Pulmonary artery endothelial cell (primary cell): Measurements from ENCODE around the gene PCDHGA5. TPM values are rescaled to one million over a fixed set of nuclear protein-coding genes. Genes with fewer than 3 reads are reported as not detected.
"Not testable (repeated sequence)": the region's sequence is repeated elsewhere in the genome, so short reads cannot be mapped to it uniquely, and the experiment has no call there.

Experiments used
- DNase-seq: peaks from one replicate; pipeline ENCODE4 v3.0.0-alpha.2; 2011; ENCODE audit warnings: low read depth, low spot score
- total RNA-seq: library from RNA; depleted of rRNA; stranded (reverse); fragments of >200 nt; gene quantifications from 2 replicates; pipeline ENCODE4 v1.2.3, GENCODE V29; 2014

The PCDHGA5 gene
- total RNA-seq, 1 donor from 2014 or later, result 0.40 TPM

DNA sequence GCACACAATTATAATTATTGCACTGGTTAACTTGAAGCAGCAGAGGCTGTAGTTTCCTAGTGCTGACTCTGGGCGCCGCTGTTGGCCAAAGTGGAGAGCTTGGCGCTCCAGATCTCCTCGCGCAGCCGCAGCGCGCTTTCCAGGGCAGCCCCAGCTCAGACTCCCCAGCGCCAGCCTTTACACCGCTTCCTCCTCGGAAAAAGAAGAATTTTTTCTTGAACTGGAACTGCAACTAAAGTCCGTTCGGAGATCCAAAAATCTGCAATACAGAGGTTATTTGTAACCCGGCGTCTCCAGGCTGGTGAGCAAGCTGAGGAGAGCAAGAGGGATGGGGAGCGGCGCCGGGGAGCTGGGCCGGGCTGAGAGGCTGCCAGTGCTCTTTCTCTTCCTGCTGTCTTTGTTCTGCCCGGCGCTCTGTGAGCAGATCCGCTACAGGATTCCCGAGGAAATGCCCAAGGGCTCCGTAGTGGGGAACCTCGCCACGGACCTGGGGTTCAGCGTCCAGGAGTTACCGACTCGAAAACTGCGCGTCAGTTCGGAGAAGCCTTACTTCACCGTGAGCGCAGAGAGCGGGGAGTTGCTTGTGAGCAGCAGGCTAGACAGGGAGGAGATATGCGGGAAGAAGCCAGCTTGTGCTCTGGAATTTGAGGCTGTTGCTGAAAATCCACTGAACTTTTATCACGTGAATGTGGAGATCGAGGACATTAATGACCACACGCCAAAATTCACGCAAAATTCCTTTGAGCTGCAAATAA, 23.8 kb downstream of the PCDHGA5 start, which contains the start of gene PCDHGB4:
TSS of gene PCDHGB4 (plus strand) at position 142 of the 755 bp plus-strand sequence. CDS start at position 329, 187 bp downstream.
- not testable (repeated sequence) for DNase-seq

GRCh38 chr5:141388661-141389060, 24.7 kb downstream of the PCDHGA5 start:
- DNase-seq, result no peak

- no peak for DNase-seq
Measured at GRCh38 chr5:141389153-141390042, 25.4 kb downstream of the PCDHGA5 start.

DNA sequence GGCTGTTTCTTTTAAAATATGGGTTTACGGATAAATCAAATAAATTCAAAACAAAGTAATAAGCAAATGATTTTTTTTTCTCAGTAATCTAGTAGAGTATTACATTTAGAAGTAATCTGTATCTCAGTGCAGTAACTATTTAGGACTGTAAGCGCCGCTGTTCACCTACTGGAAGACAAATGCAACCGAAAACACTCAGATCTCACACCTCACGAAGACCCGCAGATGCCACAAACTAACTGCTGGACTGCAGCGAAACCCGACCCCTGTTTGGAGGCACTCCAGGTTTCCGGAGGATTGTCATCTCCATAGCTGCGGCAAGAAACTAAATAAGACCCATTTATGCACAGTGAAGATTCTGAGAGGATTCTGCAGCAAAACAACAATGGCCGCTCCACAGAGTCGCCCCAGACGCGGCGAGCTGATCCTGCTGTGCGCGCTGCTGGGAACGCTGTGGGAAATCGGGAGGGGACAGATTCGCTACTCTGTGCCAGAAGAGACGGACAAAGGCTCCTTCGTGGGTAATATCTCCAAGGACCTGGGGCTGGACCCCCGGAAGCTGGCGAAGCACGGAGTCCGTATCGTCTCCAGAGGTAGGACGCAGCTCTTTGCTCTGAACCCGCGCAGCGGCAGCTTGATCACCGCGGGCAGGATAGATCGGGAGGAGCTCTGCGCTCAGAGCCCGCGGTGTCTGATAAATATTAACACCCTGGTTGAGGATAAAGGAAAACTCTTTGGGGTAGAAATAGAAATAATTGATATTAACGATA, 28.7 kb downstream of the PCDHGA5 start, which contains the start of gene PCDHGA8:
TSS of gene PCDHGA8 (plus strand) at position 205 of the 770 bp plus-strand sequence. CDS start at position 386, 181 bp downstream.
- no peak for DNase-seq

GRCh38 chr5:141393267-141393666, 29.3 kb downstream of the PCDHGA5 start:
- no peak for DNase-seq

GRCh38 chr5:141394401-141395187, 30.6 kb downstream of the PCDHGA5 start:
- not testable (repeated sequence) for DNase-seq

DNA sequence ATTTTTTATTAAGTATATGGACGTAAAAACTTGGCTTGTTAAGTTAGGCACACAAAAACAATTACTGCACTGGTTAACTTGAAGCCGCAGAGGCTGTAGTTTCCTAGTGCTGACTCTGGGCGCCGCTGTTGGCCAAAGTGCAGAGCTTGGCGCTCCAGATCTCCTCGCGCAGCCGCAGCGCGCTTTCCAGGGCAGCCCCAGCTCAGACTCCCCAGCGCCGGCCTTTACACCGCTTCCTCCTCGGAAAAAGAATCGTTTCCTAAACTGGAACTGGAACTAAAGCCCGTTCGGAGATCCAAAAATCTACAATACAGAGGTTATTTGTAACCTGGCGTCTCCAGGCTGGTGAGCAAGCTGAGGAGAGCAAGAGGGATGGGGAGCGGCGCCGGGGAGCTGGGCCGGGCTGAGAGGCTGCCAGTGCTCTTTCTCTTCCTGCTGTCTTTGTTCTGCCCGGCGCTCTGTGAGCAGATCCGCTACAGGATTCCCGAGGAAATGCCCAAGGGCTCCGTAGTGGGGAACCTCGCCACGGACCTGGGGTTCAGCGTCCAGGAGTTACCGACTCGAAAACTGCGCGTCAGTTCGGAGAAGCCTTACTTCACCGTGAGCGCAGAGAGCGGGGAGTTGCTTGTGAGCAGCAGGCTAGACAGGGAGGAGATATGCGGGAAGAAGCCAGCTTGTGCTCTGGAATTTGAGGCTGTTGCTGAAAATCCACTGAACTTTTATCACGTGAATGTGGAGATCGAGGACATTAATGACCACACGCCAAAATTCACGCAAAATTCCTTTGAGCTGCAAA, 34.0 kb downstream of the PCDHGA5 start, which contains the start of gene PCDHGB5:
TSS of gene PCDHGB5 (plus strand) at position 192 of the 796 bp plus-strand sequence. CDS start at position 373, 181 bp downstream.
- DNase-seq, result not testable (repeated sequence)

GRCh38 chr5:141398608-141399007, 34.6 kb downstream of the PCDHGA5 start:
- DNase-seq, result no peak

DNA sequence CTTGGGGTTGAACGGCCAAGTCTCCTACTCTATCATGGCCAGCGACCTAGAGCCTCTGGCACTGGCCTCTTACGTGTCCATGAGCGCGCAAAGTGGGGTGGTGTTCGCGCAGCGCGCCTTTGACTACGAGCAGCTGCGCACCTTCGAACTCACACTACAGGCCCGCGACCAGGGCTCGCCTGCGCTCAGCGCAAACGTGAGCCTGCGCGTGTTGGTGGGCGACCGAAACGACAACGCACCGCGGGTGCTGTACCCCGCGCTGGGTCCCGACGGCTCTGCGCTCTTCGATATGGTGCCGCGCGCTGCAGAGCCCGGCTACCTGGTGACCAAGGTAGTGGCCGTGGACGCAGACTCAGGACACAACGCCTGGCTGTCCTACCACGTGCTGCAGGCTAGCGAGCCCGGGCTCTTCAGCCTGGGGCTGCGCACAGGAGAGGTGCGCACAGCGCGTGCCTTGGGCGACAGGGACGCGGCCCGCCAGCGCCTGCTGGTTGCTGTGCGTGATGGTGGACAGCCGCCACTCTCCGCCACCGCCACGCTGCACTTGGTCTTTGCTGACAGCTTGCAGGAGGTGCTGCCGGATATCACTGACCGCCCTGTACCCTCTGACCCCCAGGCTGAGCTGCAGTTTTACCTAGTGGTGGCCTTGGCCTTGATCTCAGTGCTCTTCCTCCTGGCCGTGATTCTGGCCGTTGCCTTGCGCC, 35.7 kb downstream of the PCDHGA5 start:
- no peak for DNase-seq

DNA sequence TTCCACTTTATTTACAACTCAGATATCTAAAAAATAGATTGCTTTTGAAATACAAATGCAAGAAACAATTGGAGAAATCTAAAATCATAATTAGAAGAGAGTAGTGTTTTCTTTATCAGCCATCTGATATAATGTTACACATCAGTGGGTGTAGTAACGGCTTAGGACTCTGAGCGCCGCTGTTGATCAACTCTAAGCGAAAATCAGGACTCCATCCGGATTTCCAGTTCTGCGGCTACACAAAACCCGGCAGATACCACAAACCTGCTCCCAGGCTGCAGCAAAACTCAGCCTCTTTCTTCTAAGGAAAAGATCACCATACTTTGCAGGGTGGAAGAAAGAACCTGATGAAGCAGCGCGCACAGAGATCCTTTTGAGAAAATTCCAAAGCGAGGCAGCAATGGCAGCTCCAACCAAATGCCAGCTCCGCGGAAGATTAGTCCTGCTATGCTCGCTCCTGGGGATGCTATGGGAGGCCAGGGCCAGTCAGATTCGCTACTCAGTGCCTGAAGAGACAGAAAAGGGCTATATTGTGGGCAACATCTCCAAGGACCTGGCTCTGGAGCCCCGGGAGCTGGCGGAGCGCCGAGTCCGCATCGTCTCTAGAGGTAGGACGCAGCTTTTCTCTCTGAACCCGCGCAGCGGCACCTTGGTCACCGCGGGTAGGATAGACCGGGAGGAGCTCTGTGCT, 38.7 kb downstream of the PCDHGA5 start, which contains the start of gene PCDHGA9:
TSS of gene PCDHGA9 (plus strand) at position 226 of the 691 bp plus-strand sequence. CDS start at position 401, 175 bp downstream.
- no peak for DNase-seq

DNA sequence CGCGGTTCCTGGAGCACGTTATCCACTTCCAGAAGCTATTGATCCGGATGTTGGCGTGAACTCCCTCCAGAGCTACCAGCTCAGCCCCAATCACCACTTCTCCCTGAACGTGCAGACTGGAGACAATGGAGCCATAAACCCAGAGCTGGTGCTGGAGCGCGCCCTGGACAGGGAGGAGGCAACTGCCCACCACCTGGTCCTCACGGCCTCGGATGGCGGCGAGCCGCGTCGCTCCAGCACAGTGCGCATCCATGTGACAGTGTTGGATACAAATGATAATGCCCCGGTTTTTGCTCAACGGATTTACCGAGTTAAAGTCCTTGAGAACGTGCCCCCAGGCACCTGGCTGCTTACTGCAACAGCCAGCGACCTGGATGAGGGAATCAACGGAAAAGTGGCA, 39.4 kb downstream of the PCDHGA5 start:
- DNase-seq, result no peak

GRCh38 chr5:141407790-141408505, 44.0 kb downstream of the PCDHGA5 start, which contains the start of gene PCDHGB6:
TSS of gene PCDHGB6 (plus strand) at chr5:141408021. CDS start at chr5:141408203, 182 bp downstream.
- DNase-seq, result not testable (repeated sequence)

GRCh38 chr5:141409598-141410306, 45.8 kb downstream of the PCDHGA5 start:
- DNase-seq, result no peak

DNA sequence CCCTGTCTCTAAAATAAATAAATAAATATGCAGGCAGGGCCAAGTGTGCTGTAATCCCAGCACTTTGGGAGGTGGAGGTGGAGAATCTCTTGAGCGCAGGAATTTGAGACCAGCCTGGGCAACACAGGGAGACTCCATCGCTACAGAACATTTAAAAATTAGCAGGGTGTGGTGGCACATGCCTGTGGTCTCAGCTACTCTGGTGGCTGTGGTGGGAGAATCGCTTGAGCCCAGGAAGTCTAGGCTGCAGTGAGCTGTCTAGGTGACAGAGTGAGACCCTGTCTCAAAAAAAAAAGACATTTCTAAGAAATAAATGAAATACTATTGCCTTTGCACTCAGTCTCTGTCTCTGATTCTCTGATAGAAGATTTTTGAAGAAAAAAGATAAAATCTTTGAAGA, 47.6 kb downstream of the PCDHGA5 start:
- no peak for DNase-seq

DNA sequence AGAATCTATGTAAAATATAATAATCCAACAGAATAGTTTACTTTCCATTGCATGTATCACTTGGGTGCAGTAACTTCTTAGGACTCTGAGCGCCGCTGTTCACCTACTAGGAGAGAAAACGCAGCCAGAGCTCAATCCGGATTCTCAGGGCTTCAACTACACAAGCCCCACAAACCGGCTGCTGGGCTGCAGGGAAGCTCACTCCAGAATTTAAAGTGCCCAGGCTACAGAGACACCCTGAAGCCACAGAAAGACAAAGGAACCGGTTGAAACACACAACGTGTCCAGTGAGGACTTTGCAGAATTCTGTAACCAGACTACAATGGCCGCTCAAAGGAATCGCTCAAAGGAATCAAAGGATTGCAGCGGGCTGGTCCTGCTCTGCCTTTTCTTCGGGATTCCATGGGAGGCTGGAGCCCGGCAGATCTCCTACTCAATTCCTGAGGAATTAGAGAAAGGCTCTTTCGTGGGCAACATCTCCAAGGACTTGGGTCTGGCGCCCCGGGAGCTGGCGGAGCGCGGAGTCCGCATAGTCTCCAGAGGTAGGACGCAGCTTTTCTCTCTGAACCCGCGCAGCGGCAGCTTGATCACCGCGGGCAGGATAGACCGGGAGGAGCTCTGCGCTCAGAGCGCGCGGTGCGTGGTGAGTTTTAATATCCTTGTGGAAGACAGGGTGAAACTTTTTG, 49.0 kb downstream of the PCDHGA5 start, which contains the start of gene PCDHGA10:
TSS of gene PCDHGA10 (plus strand) at position 134 of the 686 bp plus-strand sequence. CDS start at position 323, 189 bp downstream.
- DNase-seq, result no peak

GRCh38 chr5:141413540-141414069, 49.6 kb downstream of the PCDHGA5 start:
- no peak for DNase-seq
